Mammary epithelial cell (primary cell): ENCODE data around the gene TCEAL9.

Experiments used
- CTCF ChIP-seq, 2 donors: IDR thresholded peaks in 1 of 2; conservative IDR thresholded peaks in 1 of 2; 2 replicates each; pipeline ENCODE4 v1.5.1; 2011 to 2012; ENCODE audit warnings: inconsistent platforms in 2 of 2, low read length in 2 of 2, mild to moderate bottlenecking in 2 of 2, control low read depth in 1 of 2, low read depth in 1 of 2; ENCODE audit not compliant: insufficient read depth in 1 of 2; ENCODE audit errors: extremely low read depth in 1 of 2
- EZH2 ChIP-seq: IDR thresholded peaks from 2 replicates; pipeline ENCODE4 v1.6.1; 2012; ENCODE audit warnings: low read length, inconsistent platforms, borderline replicate concordance

- TF ChIP-seq EZH2: no peak
- no peak for TF ChIP-seq CTCF (conservative IDR thresholded peaks at IDR 0.05 in 1 of 2, IDR thresholded peaks at IDR 0.05 in 1 of 2; ENCODE audit: extremely low read depth in 1 of 2, insufficient read depth in 1 of 2, low read depth in 1 of 2, low read length in 2 of 2)
These were observed 25.5 kb upstream of the TCEAL9 start for GRCh38 chrX:103330681-103331288.
